NCI-H1048 (cell line): Measurements from ENCODE around the gene KRTAP1-3.
"Not testable (repeated sequence)": the region's sequence is repeated elsewhere in the genome, so short reads cannot be mapped to it uniquely, and the experiment has no call there.

ENCODE experiments used
- DNase-seq: peaks from one replicate; lab custom pipeline; 2025; lab: John Stamatoyannopoulos, UW

KRTAP1-3 gene

GRCh38 chr17:41054556-41054955 is 19.9 kb upstream of the KRTAP1-3 start:
- not testable (repeated sequence) for DNase-seq

GRCh38 chr17:41054025-41054424 is 19.4 kb upstream of the KRTAP1-3 start:
- no peak for DNase-seq

- DNase-seq: no peak
These were observed 17.9 kb upstream of the KRTAP1-3 start for GRCh38 chr17:41052566-41052965.

GRCh38 chr17:41049110-41049509 is 14.4 kb upstream of the KRTAP1-3 start:
- DNase-seq: no peak

- no peak for DNase-seq
These were observed 13.8 kb upstream of the KRTAP1-3 start for GRCh38 chr17:41048441-41048840.

- not testable (repeated sequence) for DNase-seq
These were observed 12.2 kb upstream of the KRTAP1-3 start, which contains the start of gene KRTAP2-1 for GRCh38 chr17:41046735-41047465. Gene KRTAP2-1 (minus strand): TSS chr17:41047316. CDS start chr17:41047267, 49 bp downstream.

- no peak for DNase-seq
These were observed 8.3 kb upstream of the KRTAP1-3 start for GRCh38 chr17:41042953-41043352.

- not testable (repeated sequence) for DNase-seq
These were observed 6.3 kb upstream of the KRTAP1-3 start, which contains the start of gene KRTAP1-1 for GRCh38 chr17:41040783-41041571. Gene KRTAP1-1 (minus strand): TSS chr17:41041450. CDS start chr17:41041397, 53 bp downstream.

GRCh38 chr17:41037853-41038350 is 3.2 kb upstream of the KRTAP1-3 start:
- no peak for DNase-seq

- no peak for DNase-seq
These were observed 4.9 kb downstream of the KRTAP1-3 start, which contains the start of gene KRTAP1-4 for GRCh38 chr17:41029633-41030245. Gene KRTAP1-4 (minus strand): TSS chr17:41030195. CDS start chr17:41030078, 117 bp downstream.

- DNase-seq: no peak
These were observed 7.8 kb downstream of the KRTAP1-3 start, which contains the start of gene KRTAP1-5 for GRCh38 chr17:41026715-41027471. Gene KRTAP1-5 (minus strand): TSS chr17:41027208. CDS start chr17:41027155, 53 bp downstream.

- DNase-seq: no peak
These were observed 10.0 kb downstream of the KRTAP1-3 start for GRCh38 chr17:41024697-41025096.

- no peak for DNase-seq
These were observed 14.3 kb downstream of the KRTAP1-3 start for GRCh38 chr17:41020336-41020735.

GRCh38 chr17:41019415-41019814 is 15.3 kb downstream of the KRTAP1-3 start:
- no peak for DNase-seq

GRCh38 chr17:41018541-41018940 is 16.1 kb downstream of the KRTAP1-3 start:
- no peak for DNase-seq

GRCh38 chr17:41016578-41017215 is 18.0 kb downstream of the KRTAP1-3 start:
- no peak for DNase-seq

GRCh38 chr17:41015454-41015853 is 19.2 kb downstream of the KRTAP1-3 start:
- DNase-seq: no peak

- DNase-seq: no peak
These were observed 21.1 kb downstream of the KRTAP1-3 start for GRCh38 chr17:41013606-41014005.

GRCh38 chr17:41013181-41013580 is 21.5 kb downstream of the KRTAP1-3 start:
- no peak for DNase-seq

- DNase-seq: no peak
These were observed 22.2 kb downstream of the KRTAP1-3 start for GRCh38 chr17:41012326-41013120.
